ENCODE results near the gene LRRC26.

Gene LRRC26

DNA sequence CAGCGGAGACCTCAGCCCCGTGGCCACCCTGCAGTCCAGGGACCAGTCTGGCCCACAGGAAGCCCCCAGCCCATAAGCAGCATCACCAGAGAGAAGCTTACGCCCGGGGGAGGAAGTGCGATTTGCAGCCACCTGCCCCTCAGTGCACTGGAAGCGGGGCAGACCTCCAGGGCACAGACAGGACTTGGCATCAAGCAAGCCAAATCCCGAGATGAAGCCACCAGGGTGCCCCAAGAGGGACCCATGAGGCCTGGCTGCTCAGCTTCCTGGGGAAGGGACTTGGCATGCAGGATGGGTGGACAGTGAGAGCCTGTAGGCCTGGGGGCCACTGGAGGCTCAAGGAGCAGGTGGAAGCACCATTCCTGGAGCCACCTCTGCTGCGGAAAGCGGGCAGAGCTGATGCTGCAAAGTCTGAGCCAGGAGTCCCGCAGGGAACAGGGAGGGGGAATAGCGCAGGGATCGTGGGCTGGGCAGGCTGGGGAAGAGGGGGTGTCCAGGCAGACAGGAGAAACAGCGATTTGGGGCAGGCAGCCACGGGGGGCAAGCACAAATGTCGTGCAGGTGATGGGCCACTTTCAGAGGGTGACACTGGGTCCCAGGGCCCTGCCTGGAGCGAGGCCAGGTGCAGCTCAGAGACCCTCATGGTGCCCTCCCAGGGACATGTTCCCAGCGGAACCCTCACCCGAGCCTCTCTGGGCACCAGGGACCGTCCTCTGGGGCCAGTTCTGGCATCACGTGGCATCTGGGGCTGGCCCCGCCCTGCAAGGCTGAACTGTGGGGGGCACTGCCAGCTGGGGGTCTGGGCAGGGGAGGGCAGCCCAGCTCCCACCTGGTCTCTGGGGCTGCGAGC lies 3.2 kb downstream of the LRRC26 start:
- FAIRE-seq = no peak

DNA sequence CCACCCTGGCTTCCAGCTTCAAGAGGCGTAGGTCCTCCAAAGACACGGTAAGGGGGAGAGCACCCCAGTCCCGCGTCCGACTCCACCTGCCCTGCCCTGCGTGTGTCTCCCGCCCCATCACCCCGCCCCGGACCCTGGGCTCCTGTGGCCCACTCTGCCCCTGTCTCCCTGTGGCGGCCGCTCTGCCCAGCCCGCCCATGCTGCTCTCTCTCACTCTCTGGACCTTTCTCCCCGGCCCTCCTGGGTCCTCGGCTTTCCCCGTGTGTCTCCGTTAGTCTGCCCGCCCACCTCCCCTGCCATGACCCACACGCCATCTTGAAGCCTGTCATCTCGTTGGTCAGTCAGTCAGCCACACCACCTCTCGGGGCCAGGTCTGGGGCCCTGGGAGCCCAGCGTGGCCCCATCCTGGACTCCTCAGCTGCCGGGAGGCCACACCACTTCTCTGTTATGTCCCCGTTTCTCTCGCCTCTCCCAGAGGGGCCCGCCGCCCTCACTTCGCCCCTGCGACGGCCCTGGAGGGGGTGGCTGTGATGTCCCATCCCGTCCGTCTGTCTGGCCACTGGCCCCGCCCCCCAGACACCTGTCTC lies 4.5 kb downstream of the LRRC26 start:
- no peak for FAIRE-seq

DNA sequence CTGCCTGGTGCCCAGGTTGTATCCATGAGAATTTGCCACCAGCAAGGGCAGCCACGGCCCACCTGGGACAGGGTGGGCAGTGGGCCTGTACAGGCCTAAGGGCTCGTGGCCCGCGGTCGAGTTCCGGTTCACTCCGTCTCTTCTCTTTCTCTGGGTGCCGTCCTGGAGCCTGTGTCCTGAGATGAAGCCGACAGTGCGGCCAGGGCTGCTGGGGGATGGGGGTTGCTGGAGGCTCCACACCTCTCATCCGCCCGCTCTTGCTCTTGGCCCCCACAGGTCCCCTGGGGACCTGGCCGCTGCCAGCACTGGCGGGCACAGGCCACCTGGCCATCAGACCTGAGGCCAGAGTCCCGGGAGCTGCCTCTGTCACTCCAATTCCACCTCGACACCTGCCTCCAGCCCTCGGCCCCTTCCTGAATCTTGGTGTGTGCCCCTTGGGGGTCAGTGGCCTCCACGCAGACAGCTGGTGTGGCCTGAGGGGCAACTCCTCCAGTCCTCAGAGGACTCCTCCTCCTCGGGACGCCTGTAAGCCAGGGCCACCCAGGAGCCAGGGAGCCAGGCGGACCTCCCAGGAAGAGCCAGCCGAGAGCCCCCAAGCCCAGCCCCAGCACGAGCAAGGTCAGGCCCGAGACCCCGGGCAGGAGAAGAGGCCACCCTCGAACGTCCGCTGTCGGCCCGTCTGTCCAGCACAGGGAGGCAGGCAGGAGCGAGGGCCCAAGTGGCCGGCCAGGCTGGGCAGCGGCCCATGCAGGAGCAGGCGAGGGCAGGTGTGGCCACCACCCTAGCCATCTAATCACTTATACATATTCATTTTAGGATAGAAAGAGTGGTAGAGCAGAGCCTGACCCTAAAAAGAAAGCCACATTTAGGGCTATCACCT lies 5.2 kb downstream of the LRRC26 start:
- no peak for FAIRE-seq

DNA sequence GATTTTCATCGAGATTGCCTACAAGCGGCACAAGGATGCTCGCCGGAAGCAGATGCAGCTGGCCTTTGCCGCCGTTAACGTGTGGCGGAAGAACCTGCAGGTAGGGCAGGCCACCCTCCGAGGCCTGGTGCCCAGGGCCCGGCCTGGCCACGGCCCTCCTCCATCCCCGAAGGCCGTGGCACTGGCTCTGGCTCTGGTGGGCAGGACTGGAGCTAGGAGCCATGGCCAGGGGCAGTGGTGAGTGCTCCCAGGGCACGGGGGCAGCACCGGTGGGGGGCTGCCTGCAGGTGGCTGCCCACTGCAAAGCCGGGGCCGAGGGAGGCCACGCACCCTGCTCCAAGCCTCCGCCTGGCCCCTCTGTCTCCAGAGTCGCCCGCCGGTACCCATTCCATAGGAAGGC lies 6.0 kb downstream of the LRRC26 start:
- FAIRE-seq = no peak

DNA sequence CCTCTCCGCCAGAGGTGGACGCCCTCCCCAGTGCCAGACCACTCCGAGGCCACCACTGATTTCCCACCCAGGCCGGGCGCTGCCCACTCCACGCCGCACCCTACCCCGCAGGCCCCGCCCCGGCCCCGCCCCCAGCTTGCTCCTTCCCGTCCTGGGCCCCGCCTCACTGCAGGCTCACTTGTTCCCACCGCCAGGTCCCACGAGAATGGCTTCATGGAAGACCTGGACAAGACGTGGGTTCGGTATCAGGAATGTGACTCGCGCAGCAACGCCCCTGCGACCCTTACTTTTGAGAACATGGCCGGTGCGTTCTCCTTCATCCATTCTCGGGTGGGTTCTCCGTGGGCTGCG lies 6.5 kb downstream of the LRRC26 start:
- no peak for FAIRE-seq

DNA sequence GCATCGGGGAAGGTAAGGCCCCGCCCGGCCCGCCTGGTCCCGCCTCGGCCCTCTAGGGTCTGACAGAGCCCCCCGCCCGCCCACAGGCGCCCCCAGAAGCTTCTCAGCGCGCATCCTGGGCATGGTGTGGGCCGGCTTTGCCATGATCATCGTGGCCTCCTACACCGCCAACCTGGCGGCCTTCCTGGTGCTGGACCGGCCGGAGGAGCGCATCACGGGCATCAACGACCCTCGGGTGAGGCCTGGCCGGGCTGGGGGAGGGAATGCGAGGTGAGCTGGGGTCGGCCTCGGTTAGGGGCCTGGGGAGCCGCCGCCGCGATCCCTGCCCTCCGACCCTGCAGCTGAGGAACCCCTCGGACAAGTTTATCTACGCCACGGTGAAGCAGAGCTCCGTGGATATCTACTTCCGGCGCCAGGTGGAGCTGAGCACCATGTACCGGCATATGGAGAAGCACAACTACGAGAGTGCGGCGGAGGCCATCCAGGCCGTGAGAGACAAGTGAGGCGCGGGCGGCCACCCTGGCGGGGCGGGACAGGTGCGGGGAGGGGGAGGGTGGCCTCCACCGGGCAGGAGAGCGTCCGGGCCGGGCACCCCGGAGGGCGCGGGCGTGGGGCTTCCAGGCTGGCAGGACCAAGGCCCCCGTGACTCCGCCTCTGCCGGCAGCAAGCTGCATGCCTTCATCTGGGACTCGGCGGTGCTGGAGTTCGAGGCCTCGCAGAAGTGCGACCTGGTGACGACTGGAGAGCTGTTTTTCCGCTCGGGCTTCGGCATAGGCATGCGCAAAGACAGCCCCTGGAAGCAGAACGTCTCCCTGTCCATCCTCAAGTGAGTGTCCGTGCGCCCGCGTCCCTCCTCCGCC lies 7.1 kb downstream of the LRRC26 start:
- FAIRE-seq = no peak

DNA sequence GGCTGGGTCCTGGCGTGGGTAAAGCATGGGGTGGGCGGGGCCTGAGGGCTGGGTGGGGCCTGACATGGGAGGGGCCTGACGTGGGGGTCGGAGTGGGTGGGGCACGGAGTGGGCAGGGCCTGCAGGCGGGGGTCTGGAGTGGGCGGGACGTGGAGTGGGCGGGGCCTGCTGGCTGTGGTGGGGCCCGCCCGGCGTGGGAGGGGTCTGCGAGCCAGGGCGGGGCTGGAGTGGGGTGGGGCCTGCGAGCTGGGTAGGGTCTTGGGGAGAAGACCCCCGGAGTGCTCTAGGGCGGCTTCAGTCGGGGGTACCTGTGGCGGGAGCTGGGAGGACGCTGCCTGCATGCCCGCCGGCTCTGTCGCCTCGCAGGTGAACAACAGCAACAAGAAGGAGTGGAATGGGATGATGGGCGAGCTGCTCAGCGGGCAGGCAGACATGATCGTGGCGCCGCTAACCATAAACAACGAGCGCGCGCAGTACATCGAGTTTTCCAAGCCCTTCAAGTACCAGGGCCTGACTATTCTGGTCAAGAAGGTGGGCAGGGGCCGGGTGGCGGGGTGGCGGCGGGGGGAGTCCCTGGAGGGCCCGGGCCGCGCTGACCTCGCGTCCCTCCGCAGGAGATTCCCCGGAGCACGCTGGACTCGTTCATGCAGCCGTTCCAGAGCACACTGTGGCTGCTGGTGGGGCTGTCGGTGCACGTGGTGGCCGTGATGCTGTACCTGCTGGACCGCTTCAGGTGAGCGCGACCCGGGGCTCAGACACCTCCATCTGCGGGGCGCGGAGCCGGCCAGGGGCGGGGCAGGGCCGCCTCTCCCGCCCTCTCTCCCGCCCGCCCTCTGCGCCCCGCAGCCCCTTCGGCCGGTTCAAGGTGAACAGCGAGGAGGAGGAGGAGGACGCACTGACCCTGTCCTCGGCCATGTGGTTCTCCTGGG lies 8.0 kb downstream of the LRRC26 start:
- no peak for FAIRE-seq

DNA sequence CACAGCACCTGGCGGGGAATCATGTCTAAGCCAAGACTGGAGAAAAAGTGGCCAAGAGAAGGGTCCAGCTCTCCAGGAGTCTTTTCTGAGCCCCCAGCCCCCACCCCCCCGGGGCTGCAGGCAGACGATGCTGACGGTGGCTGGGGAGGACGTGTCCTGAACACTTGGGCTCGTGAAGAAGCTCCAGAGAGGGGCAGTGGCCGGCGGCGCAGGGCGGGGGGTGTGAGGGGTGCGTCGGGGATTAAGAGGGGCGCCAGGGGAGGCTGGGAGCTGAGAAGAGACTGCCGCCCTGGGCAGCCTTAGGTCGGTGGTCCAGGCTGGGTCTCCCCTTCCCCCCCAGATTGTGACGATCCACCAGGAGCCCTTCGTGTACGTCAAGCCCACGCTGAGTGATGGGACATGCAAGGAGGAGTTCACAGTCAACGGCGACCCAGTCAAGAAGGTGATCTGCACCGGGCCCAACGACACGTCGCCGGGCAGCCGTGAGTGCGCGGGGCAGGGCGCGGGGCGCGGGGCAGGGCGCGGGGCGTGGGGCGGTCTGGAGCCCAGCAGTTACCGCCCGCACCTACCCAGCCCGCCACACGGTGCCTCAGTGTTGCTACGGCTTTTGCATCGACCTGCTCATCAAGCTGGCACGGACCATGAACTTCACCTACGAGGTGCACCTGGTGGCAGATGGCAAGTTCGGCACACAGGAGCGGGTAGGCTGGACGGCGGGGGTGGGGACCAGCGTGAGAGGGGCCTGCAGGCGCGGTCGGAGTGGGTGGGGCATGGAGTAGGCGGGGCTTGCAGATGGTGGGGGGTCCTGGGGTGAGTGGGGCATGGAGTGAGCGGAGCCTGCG lies 8.9 kb downstream of the LRRC26 start:
- FAIRE-seq = no peak

DNA sequence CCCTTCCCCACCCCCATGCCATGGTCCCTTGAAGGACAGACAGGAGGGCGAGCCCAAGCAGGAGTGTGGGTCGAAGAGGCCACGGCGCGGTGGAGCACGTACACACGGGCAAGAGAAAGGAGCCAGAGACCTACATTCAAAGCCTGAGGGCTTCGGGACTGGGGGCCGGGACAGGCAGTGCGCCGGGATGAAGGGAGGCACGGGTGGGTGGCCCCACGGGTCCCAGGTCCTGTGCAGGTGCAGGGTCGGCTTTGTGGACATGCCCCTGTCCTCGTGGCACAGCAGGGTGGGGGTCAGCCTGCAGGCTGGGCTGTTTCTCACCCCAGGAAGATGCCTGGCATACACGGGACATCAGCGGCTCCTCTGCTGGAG lies 9.8 kb downstream of the LRRC26 start:
- no peak for FAIRE-seq

DNA sequence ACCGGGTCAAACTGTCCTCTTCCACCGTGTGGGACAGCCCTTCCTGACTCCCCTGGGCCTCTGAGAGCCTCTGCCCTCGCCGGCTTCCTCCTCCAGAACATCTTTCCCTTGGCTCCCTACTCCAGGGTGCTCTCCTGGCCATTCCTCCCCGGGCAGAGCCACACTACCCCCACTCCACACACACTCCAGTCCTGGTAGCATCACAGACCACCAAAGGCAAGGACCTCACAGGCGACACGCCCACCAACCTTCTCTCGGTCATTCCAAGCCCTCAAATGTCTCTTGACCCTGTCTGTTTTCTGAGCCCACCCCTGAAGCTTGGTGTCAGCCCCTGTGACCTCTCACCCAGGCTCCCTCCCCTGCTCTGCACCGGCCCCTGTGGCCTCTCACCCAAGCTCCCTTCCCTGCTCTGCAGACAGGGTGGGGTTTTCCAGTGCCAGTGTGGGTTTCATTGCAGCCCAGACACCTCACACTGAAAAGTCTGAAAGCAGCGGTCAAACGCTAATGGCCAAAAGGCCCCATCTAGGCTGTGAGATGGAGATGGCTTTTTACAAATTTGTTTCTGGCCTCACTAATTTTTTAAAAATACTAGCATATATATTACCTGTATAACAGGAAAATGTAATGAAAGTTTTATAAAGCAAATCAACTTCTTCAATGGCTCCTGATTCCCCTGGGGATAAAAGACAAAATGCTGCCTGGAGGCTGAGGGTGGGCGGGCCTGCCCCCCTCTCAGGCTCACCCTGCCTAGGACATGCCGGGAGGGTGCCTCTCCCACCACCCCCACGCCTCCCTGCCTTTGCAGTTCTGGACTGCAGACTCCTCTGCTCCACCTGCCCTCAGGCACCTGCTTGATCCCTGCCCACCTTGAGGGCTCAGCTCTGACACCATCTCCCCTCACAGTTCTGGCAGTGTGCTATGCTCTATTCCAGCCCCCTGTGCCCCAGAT lies 10.5 kb downstream of the LRRC26 start:
- FAIRE-seq = no peak

DNA sequence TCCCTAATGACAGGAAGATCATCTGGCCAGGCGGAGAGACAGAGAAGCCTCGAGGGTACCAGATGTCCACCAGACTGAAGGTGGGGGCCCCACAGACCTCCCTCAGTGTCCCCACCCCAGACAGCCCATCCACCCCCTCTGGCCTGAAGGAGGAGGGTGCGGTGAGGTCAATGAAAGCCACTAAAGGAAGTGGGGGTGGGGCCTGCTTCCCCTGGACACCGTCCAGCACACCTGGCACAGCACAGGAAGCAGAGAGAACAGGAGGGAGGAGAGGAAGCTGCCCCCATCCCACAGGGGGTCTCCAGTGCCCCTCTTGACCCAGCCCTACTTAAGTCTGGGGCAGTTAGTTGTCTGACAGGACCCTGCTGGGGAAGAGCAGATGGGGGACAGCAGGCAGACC lies 11.2 kb downstream of the LRRC26 start:
- no peak for FAIRE-seq

DNA sequence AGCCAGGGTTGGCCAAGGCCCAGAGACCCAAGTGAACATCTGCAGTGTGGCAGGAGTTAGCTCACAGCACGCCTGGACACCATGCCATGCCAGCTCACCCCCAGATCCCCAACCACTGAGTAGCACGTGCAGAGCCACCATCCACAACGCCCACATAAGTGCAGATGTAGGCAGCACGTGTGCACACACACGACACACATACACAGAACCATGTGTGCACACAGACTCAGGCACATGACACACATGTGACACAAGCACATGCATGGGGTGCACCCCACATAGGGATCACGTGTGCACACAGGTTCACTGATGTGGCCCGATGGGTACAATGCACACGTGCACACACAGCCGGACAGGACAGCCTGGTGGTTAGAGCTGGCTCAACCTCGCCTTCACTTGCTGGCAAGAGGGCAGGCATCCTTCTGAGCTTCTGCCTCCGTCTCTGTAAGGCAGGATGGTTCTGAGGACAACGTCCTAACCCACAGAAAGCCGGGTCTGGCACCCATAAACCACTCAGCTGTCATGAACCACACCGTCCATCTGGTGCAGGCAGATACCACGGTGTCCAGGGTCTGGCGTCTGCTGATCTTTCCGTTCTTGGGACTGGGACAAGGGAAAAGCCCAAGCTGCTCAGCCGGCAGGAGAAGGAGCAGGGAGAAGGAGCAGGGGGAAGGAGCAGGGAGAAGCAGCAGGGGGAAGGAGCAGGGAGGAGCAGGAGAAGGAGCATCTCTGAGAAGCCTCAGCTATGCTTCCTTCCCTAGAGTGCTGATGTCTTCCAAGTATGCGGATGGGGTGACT lies 12.0 kb downstream of the LRRC26 start:
- FAIRE-seq = no peak

DNA sequence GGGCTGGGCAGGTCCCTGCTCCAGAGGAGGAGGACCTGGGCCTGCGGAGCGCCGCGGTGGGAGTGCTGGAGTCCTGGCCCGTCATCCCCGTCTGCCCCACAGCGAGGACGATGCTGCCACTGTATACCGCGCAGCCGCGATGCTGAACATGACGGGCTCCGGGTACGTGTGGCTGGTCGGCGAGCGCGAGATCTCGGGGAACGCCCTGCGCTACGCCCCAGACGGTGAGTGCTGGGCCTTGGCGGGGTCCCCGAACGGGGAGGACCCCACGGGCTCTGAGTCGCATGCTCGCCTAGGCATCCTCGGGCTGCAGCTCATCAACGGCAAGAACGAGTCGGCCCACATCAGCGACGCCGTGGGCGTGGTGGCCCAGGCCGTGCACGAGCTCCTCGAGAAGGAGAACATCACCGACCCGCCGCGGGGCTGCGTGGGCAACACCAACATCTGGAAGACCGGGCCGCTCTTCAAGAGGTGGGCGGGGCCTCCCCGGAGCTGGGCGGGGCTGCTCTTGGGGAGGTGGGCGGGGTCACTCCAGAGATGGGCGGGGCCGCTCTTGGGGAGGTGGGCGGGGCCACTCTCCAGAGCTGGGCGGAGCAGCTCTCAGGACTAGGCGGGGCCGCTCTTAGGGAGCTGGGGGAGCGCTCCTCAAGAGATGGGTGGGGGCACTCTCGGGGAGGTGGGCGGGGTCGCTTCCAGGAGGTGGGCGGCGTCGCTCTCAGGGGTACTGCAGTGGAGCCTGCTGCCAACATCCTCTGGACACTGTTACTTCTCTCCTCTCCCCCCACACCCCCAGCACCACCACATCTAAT lies 13.1 kb downstream of the LRRC26 start:
- FAIRE-seq = no peak

DNA sequence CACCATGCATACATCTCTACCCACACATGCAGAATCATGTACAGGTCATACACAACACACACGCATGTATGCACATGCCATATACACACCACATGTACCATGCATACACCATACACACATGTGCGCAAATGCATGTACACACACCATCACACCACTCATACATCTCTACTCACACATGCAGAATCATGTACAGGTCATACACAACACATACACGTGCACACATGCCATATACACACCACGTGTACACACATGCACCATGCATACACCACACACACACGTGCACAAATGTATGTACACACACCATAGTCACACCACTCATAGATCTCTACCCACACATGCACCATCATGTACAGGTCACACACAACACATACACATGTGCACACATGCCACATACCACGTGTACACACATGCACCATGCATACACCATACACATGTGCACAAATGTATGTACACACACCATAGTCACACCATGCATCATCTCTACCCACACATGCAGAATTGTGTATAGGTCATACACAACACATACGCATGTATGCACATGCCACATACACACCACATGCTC lies 16.9 kb downstream of the LRRC26 start:
- no peak for FAIRE-seq

DNA sequence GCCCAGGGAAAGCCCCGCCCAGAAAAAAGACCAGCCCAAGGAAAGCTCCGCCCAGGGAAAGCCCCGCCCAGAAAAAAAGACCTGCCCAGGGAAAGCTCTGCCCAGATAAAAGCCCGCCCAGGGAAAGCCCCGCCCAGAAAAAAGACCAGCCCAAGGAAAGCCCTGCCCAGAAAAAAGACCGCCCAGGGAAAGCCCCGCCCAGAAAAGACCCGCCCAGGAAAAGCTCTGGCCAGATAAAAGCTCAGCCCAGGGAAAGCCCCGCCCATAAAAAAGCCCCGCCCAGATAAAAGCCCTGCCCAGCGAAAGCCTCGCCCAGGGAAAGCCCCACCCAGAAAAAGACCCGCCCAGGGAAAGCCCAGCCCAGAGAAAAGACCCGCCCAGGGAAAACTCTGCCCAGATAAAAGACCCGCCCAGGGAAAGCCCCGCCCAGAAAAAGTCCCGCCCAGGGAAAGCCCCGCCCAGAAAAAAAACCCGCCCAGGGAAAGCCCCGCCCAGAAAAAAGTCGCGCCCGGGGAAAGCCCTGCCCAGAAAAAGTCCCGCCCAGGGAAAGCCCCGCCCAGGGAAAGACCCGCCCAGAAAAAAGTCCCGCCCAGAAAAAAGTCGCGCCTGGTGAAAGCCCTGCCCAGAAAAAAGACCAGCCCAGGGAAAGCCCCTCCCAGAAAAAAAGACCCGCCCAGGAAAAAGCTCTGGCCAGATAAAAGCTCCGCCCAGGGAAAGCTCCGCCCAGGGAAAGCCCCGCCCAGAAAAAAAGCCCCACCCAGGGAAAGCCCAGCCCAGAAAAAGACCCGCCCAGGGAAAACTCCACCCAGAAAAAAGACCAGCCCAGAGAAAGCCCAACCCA lies 19.0 kb downstream of the LRRC26 start:
- no peak for FAIRE-seq

DNA sequence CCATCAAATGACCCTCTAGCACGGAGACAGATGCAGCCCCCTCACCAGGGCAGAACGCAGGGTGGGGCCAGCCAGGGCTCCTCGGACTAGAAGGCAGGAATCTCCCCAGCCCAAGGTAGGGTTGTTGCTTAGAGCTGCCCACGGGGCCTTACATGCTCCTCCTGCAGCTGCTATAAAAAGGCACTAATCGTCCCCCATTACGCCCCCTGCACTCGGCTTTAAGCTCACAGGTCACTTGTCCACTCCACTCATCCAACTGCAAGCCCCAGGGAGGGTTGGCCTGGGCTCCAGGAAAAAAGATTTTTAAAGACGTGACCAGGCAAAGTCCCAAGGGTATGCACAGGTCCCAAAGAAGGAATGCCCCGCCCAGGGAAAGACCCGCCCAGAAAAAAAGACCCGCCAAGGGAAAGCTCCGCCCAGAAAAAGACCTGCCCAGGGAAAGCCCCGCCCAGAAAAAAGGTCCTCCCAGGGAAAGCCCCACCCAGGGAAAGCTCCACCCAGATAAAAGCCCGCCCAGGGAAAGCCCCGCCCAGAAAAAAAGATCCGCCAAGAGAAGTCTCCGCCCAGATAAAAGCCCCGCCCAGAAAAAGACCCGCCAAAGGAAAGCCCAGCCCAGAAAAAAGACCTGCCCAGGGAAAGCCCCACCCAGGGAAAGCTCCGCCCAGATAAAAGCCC lies 19.8 kb downstream of the LRRC26 start:
- FAIRE-seq = no peak
